Activated T-helper 1 cell treated with anti-CD3 and anti-CD28 coated beads, Interleukin-12 subunit alpha, Interleukin-12 subunit beta, Interleukin-2, Interleukin-4 antibody, amounts not matched to agents 30 ng/mL and 10 ng/mL and 1 ng/mL, durations not matched to agents 14 hours and 24 hours and 36 hours (primary cell): ENCODE data around the gene TRAPPC14. TPM values are rescaled to one million over a fixed set of nuclear protein-coding genes. Genes with fewer than 3 reads are reported as not detected.
"Not testable (repeated sequence)": the region's sequence is repeated elsewhere in the genome, so short reads cannot be mapped to it uniquely, and the experiment has no call there.

Experiments
- DNase-seq: peaks from one replicate; pipeline ENCODE4 v3.0.0; 2021; ENCODE audit warnings: low spot score
- H3K27ac Mint-ChIP-seq: one replicate; pipeline ENCODE4 v1.8.0; 2021; ENCODE audit warnings: mild to moderate bottlenecking, mixed read lengths
- H3K27me3 Mint-ChIP-seq: one replicate; pipeline ENCODE4 v1.8.0; 2022; ENCODE audit warnings: mild to moderate bottlenecking, moderate library complexity, mixed read lengths; ENCODE audit not compliant: insufficient read depth
- H3K36me3 Mint-ChIP-seq: one replicate; pipeline ENCODE4 v1.8.0; 2021; ENCODE audit warnings: low read depth, mixed read lengths
- H3K4me1 Mint-ChIP-seq: one replicate; pipeline ENCODE4 v1.8.0; 2021; ENCODE audit warnings: low read depth, mixed read lengths
- H3K4me3 Mint-ChIP-seq: one replicate; pipeline ENCODE4 v1.8.0; 2021; ENCODE audit warnings: mild to moderate bottlenecking, moderate library complexity, mixed read lengths
- H3K9me3 Mint-ChIP-seq: one replicate; pipeline ENCODE4 v1.8.0; 2021; ENCODE audit warnings: mixed read lengths
- intact Hi-C: fragments of 100-400 bp; cut with micrococcal nuclease; formaldehyde crosslinking; loops from one replicate; pipeline ENCODE4 v1.15.1; 2024
- total RNA-seq: library from RNA; stranded (reverse); gene quantifications from 2 replicates; pipeline ENCODE4 v1.2.3, GENCODE V29; 2022

Gene TRAPPC14
- total RNA-seq, 1 donor from 2014 or later: 43.9 TPM

GRCh38 chr7:100182616-100183015 is 24.1 kb upstream of the TRAPPC14 start:
- H3K4me3 Mint-ChIP-seq, intact Hi-C loops, DNase-seq, H3K27me3 Mint-ChIP-seq, H3K36me3 Mint-ChIP-seq, H3K9me3 Mint-ChIP-seq: not testable (repeated sequence)
- Mint-ChIP-seq H3K4me1 (peaks cover 32% of the 10 kb centered on the region), H3K27ac (peak overlapping the region; percentile 32)

DNA sequence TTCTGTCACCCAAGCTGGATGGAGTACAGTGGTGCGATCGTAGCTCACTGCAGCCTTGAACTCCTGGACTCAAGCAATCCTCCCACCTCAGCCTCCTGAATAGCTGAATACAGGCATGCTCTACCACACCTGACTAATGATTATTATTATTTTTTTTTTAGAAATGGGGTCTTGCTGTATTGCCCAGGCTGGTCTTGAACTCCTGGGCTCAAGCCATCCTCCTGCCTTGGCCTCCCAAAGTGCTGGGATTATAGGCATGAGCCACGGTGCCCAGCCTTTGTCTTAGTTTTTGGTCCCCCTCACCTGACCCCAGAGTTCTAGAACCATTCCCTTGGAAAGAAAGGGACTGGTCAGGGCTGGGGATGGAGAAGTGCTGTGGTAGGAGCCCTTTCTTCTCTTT is 21.6 kb upstream of the TRAPPC14 start:
- intact Hi-C loops: loop anchor here (1.0 kb wide), 1 partner anchor 31 kb away; no protein-coding TSS in a partner anchor

DNA sequence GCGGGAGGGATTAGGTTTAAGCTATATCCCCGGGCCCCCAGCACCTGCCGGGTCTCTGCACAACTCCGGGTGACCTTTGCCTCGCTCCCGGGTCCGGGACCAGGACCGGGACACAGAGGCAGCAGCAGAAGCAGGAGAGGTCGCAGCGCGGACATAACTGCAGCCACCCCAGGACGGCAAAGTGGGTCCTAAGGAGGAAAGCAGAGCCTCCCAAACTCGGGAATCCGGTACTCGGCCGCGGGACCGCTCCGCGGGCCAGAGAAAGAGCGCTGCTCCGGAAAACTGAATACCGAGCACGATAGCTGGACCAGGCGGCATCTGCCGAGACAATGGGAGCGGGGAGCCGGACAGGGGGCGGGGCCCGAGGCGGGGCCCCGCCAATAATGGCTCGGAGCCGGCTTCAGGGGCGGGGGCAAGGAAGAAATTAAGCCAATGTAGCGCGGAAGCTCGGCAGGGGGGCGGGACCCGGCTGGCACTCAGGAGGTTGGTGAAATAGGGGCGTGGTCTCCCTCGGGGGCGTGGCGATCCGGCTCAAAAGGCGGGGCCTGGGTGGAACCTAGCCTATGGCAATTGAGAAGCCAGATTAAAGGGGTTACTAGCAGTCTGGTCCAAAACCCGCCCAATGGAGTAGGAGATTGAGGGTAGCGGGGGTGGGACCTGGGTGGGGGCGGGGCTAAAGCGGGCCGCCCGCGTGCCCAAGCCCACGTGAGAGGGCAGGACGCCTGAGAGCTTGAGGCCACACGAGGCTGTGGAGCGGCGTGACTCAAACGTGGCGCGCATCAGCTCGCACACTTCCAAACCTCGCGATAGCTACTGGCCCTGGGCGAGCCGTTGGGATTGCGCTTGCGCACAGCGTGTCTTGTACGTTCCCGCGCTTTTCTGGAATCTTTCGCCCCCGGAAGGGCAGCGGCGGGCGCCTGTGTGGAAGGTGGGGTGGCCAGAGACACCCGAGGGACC is 18.8 kb upstream of the TRAPPC14 start, which contains the start of the genes GPC2 and STAG3:
GPC2 (minus strand) TSS at position 337 of the 957 bp plus-strand sequence; CDS start at position 155, 182 bp downstream.
STAG3 (plus strand) TSS at position 874 of the 957 bp plus-strand sequence. CDS start 2,639 bp downstream, outside the sequence.
- Mint-ChIP-seq H3K36me3 (no peaks in the 10 kb centered on the region), H3K4me3 (peak within 1 kb of the TSS; percentile 82), H3K27ac (peak within 1 kb of the TSS; percentile 83), H3K9me3 (no peaks in the 10 kb centered on the region), H3K4me1 (peaks cover 46% of the 10 kb centered on the region), H3K27me3 (peaks cover 15% of the 10 kb centered on the region)
- intact Hi-C loops: loop anchor here (1.0 kb wide), 7 partner anchors 9 to 252 kb away; partner anchors contain the start of genes GAL3ST4, LAMTOR4, MEPCE and TRAPPC14
- DNase-seq: peak; percentile 97

More for the DNA sequence above, 21.6 kb upstream of the TRAPPC14 start:
- H3K9me3 Mint-ChIP-seq, DNase-seq, H3K27me3 Mint-ChIP-seq, H3K36me3 Mint-ChIP-seq: not testable (repeated sequence)
- Mint-ChIP-seq H3K4me1 (peaks cover 46% of the 10 kb centered on the region), H3K4me3 (peak overlapping the region; percentile 31), H3K27ac (peak overlapping the region; percentile 69)

DNA sequence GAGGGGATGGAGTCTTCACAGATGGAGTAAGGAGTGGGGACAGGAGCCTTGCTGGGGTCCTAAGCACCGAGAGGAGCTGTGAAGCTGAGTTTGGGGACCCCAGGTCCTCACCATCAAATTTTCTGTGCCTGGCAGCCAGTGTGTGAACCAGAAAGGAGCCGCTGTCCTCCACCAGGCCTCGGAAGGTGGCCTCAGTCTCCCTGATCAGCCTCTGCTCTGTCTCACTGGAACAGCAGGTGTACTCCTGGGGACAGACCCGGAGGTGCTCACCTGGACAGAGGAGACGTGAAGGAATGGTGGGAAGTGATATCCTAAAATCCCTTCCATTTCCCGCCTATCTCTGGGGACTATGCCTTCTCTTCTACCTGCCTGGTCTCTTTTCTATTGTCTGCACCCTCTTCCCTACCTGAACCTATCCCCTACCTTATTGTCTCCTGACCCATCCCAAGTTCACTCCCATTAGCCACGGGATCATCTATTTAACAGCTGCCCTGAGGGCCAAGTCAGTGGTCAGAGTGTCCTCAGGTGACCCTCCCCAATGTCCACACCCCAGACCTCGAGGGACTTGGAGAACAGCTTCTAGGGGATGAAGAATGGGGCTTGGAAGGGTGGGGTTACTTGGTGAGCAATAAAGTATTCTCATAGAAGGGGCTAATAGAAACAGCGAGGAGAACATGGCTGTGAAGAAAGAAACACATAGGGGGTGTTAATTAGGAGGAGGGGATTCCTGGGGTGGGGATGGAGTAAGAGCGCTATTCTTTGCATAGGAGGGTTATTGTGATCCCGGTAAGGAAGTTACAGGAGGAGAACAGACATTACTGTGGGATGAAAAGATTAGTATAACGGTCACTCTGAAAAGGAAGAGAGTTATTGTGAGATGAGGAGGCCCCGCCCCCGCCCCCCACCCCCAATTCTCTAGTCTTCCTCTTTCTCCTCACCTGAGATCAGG is 17.8 kb upstream of the TRAPPC14 start:
- no peak overlapping the region for H3K27ac Mint-ChIP-seq
- intact Hi-C loops: loop anchor here (1.0 kb wide), 7 partner anchors 8 to 253 kb away; partner anchors contain the start of genes GAL3ST4, LAMTOR4, MEPCE and TRAPPC14
- no peak for DNase-seq
- peak overlapping the region; percentile 82 for H3K4me3 Mint-ChIP-seq
- H3K36me3 Mint-ChIP-seq: peaks cover 2% of the 10 kb centered on the region
- peaks cover 41% of the 10 kb centered on the region for H3K4me1 Mint-ChIP-seq
- peaks cover 19% of the 10 kb centered on the region for H3K27me3 Mint-ChIP-seq
- no peaks in the 10 kb centered on the region for H3K9me3 Mint-ChIP-seq

- H3K27me3 Mint-ChIP-seq: peaks cover 25% of the 10 kb centered on the region
- no peak for DNase-seq
- H3K9me3 Mint-ChIP-seq: no peaks in the 10 kb centered on the region
- H3K4me1 Mint-ChIP-seq: peaks cover 37% of the 10 kb centered on the region
- peaks cover 2% of the 10 kb centered on the region for H3K36me3 Mint-ChIP-seq
- peak overlapping the region; percentile 71 for H3K4me3 Mint-ChIP-seq
- intact Hi-C loops: no loop called here
- H3K27ac Mint-ChIP-seq: no peak overlapping the region
Observed at GRCh38 chr7:100175296-100175935, 16.9 kb upstream of the TRAPPC14 start.

DNA sequence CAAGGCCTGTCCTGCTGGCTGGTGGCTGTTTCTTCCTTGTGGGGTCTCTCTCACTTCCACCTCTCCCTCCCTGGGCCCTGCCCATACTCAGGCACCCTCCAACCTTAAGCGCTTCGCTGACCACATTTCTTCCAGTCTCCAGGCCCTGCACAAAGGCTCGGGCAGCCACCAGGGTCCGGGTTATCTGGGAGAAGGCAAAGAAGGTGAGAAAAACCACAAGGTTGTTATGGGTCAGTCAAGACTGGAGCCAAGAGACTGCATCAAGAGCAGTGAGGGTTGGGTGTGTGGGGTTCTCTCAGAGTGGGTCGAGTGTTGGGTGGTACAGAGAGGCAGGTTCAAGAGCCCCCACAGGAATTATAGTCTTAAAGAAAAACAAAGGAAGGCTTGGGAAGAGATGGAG is 16.1 kb upstream of the TRAPPC14 start:
- intact Hi-C loops: no loop called here
- no peaks in the 10 kb centered on the region for H3K9me3 Mint-ChIP-seq
- no peak overlapping the region for H3K4me3 Mint-ChIP-seq
- DNase-seq: no peak
- peaks cover 27% of the 10 kb centered on the region for H3K27me3 Mint-ChIP-seq
- H3K27ac Mint-ChIP-seq: no peak overlapping the region
- peaks cover 40% of the 10 kb centered on the region for H3K4me1 Mint-ChIP-seq
- H3K36me3 Mint-ChIP-seq: peaks cover 2% of the 10 kb centered on the region

DNA sequence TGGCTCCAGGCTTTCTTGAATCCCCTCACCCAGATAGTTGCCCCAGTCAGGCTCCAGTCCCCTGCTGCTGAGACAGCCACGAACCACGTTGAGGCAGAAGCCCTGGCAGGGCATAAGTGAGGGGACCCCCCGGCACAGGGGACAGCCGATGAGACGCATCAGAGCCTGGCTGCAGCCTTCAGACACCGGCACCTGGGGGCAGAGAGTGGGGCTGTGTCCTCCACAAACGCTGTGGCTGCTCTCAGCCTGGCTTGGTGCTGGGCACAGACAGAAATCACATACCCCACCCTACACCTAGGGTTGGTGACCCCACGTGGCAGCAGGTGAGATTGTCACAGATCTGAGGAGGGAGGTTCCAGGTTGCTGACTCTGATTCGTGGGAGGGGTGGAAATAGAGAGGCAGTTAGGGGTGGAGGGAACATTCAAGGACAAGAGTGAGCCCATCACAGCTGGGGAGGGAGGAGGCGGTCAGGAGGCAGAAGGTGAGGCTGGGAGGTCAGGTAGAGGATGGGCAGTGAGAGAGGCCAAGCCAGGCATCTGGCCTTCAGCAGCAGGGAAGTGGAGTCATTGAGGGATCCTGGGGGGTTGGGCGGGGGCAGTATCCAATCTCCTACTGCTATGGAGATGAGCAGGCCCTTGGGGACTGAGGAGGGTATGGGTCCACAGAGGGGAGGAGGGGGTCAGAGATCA is 15.4 kb upstream of the TRAPPC14 start:
- Mint-ChIP-seq H3K27me3 (peaks cover 29% of the 10 kb centered on the region), H3K4me1 (peaks cover 47% of the 10 kb centered on the region), H3K4me3 (no peak overlapping the region), H3K9me3 (no peaks in the 10 kb centered on the region), H3K27ac (no peak overlapping the region), H3K36me3 (peaks cover 2% of the 10 kb centered on the region)
- intact Hi-C loops: no loop called here
- no peak for DNase-seq

- Mint-ChIP-seq H3K36me3 (peaks cover 2% of the 10 kb centered on the region), H3K4me1 (peaks cover 67% of the 10 kb centered on the region), H3K27me3 (peaks cover 35% of the 10 kb centered on the region), H3K9me3 (no peaks in the 10 kb centered on the region), H3K27ac (no peak overlapping the region), H3K4me3 (peak overlapping the region; percentile 71)
- no peak for DNase-seq
- intact Hi-C loops: no loop called here
Observed at GRCh38 chr7:100171840-100172239, 13.3 kb upstream of the TRAPPC14 start.

- intact Hi-C loops: no loop called here
- H3K9me3 Mint-ChIP-seq: no peaks in the 10 kb centered on the region
- peaks cover 36% of the 10 kb centered on the region for H3K27me3 Mint-ChIP-seq
- no peak overlapping the region for H3K27ac Mint-ChIP-seq
- DNase-seq: no peak
- peaks cover 67% of the 10 kb centered on the region for H3K4me1 Mint-ChIP-seq
- peaks cover 2% of the 10 kb centered on the region for H3K36me3 Mint-ChIP-seq
- peak overlapping the region; percentile 76 for H3K4me3 Mint-ChIP-seq
Observed at GRCh38 chr7:100171087-100171681, 12.7 kb upstream of the TRAPPC14 start.

DNA sequence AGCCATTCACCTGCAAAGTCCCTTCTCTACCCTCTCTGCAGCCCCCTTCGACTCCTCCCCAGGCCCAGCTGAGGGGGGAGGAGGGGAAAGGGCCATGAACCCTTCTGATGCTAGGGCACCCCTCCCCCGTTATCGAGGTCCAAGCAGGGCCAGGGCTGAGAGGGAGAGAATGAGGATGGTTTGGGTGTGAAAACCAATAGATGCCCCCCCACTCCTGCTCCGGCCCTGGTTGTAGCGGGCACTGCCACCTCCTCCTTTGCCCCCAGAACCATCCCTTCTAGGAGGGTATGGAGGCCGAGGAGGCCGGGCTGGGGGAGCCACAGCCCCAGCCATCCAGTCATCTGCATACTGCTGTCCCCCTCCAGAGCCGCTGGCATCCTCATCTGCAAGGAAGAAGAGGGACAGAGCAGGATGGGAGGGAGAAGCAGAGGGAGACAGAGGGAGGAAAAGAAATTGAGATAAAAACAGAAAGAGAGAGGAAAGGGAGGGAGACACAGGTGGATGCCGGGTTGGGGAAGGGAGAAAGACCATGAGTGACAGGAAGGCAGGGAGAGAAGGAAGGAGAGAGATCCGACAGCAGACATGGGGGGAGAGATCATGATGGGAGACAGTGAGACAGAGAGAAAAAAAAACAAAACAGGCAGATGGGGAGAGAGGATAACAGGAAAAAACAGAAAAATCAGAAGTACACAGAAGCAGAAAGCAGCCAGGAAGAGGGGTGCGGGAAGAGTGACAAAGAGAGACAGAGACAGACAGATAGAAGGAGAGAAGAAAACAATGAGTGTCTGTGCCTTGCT is 11.8 kb upstream of the TRAPPC14 start:
- Mint-ChIP-seq H3K4me1 (peaks cover 66% of the 10 kb centered on the region), H3K27me3 (peaks cover 34% of the 10 kb centered on the region), H3K9me3 (no peaks in the 10 kb centered on the region), H3K27ac (peak overlapping the region; percentile 35), H3K4me3 (peak overlapping the region; percentile 76), H3K36me3 (peaks cover 2% of the 10 kb centered on the region)
- intact Hi-C loops: no loop called here
- no peak for DNase-seq
